ENCODE results near the gene KIF3B. TPM values are rescaled to one million over a fixed set of nuclear protein-coding genes. Genes with fewer than 3 reads are reported as not detected.
A peak's percentile ranks its signal among the peaks of the same experiment; 100 is the strongest.

Gene KIF3B
- total and polyA plus RNA-seq, 2 of the 13 experiments (the other 11 are each of a cell fraction or from before 2014, with no cell fraction given) = 23.6 to 28.8 TPM

DNA sequence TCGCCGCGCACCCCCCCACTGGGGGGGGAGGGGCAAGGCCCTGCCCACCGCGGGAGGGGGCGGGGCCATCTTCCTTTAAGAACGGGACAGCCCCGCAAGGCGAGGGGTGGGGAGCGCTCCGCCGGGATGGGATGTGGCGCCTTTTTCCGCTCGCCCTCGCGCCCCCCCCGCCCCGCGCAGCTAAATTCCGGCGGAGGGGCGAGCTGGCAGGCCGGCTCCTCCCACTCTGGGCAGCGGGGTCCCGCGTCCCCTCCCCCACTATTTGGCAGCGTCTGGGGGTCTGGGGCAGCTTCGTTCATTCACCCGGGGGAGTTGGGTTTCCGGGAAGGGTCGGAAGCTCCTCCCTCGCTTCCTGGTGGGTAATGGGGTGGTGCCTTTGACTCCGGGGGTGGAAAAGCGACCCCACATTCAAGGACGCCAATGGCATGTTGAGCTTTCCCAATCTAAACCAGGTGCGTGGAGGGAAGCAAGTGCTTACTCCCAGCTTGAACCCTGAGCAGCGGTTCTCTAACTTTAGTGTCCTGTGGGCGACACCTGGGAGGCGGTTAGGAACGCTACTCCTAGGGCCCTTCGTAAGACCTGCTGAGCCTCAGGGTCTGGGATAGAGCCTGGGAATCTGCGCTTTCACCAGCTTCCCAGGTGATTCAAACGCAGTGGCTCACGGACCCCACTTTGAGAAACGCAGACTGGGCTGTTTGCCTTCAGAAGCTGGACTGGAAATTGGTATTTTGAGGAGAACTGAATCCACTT lies 81.6 kb downstream of the KIF3B start (continued):
- TF ChIP-seq, protein P1, sequence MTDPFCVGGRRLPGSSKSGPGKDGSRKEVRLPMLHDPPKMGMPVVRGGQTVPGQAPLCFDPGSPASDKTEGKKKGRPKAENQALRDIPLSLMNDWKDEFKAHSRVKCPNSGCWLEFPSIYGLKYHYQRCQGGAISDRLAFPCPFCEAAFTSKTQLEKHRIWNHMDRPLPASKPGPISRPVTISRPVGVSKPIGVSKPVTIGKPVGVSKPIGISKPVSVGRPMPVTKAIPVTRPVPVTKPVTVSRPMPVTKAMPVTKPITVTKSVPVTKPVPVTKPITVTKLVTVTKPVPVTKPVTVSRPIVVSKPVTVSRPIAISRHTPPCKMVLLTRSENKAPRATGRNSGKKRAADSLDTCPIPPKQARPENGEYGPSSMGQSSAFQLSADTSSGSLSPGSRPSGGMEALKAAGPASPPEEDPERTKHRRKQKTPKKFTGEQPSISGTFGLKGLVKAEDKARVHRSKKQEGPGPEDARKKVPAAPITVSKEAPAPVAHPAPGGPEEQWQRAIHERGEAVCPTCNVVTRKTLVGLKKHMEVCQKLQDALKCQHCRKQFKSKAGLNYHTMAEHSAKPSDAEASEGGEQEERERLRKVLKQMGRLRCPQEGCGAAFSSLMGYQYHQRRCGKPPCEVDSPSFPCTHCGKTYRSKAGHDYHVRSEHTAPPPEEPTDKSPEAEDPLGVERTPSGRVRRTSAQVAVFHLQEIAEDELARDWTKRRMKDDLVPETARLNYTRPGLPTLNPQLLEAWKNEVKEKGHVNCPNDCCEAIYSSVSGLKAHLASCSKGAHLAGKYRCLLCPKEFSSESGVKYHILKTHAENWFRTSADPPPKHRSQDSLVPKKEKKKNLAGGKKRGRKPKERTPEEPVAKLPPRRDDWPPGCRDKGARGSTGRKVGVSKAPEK (CRISPR knock-in tag; IDR thresholded peaks at IDR 0.05; ENCODE audit: borderline replicate concordance) = peak; percentile 91; the same call in 1 of the 2 replicates
- TF ChIP-seq ZNF530 (CRISPR knock-in tag; IDR thresholded peaks at IDR 0.05; ENCODE audit: low read depth) (no peak; the same call in 1 of the 2 replicates), SIX1 (CRISPR knock-in tag; IDR thresholded peaks at IDR 0.05; ENCODE audit: borderline replicate concordance) (peak; percentile 26; the same call in 1 of the 2 replicates), SATB2 (CRISPR knock-in tag; IDR thresholded peaks at IDR 0.05) (0 out of 2 replicates have a peak, but pooled peaks have one; percentile 56), DNMT3B (CRISPR knock-in tag; conservative IDR thresholded peaks at IDR 0.05) (no peak), JUN (CRISPR knock-in tag; IDR thresholded peaks at IDR 0.05) (no peak; the same call in 1 of the 2 replicates), TAF15 (IDR thresholded peaks at IDR 0.05; ENCODE audit: low read depth, low read length, poor library complexity, severe bottlenecking) (peak; percentile 88), NR2F1 (CRISPR knock-in tag; IDR thresholded peaks at IDR 0.05) (no peak), ZNF567 (CRISPR knock-in tag; IDR thresholded peaks at IDR 0.05; ENCODE audit: borderline replicate concordance) (peak; percentile 60; the same call in 1 of the 2 replicates), NFIB (CRISPR knock-in tag; IDR thresholded peaks at IDR 0.05; ENCODE audit: borderline replicate concordance) (no peak), HOXA7 (CRISPR knock-in tag; IDR thresholded peaks at IDR 0.05) (peak; percentile 51; the same call in 1 of the 2 replicates), ZNF737 (CRISPR knock-in tag; IDR thresholded peaks at IDR 0.05; ENCODE audit: borderline replicate concordance) (peak; percentile 82; the same call in 1 of the 2 replicates)
- TF ChIP-seq, protein P2, sequence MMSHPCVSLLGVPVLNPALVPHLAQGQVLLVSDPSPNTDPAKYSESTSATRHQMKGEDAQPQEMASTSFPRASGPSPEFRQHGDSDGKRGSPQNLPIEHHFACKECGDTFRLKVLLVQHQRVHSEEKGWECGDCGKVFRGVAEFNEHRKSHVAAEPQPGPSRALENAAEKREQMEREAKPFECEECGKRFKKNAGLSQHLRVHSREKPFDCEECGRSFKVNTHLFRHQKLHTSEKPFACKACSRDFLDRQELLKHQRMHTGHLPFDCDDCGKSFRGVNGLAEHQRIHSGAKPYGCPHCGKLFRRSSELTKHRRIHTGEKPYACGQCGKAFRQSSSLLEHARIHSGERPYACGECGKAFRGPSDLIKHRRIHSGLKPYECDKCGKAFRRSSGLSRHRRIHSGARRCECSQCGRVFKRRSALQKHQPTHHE (CRISPR knock-in tag; IDR thresholded peaks at IDR 0.05; ENCODE audit: borderline replicate concordance) = peak; percentile 94
- TF ChIP-seq, protein P3, sequence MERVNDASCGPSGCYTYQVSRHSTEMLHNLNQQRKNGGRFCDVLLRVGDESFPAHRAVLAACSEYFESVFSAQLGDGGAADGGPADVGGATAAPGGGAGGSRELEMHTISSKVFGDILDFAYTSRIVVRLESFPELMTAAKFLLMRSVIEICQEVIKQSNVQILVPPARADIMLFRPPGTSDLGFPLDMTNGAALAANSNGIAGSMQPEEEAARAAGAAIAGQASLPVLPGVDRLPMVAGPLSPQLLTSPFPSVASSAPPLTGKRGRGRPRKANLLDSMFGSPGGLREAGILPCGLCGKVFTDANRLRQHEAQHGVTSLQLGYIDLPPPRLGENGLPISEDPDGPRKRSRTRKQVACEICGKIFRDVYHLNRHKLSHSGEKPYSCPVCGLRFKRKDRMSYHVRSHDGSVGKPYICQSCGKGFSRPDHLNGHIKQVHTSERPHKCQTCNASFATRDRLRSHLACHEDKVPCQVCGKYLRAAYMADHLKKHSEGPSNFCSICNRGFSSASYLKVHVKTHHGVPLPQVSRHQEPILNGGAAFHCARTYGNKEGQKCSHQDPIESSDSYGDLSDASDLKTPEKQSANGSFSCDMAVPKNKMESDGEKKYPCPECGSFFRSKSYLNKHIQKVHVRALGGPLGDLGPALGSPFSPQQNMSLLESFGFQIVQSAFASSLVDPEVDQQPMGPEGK (CRISPR knock-in tag; IDR thresholded peaks at IDR 0.05) = peak; percentile 99
- TF ChIP-seq, protein P4, sequence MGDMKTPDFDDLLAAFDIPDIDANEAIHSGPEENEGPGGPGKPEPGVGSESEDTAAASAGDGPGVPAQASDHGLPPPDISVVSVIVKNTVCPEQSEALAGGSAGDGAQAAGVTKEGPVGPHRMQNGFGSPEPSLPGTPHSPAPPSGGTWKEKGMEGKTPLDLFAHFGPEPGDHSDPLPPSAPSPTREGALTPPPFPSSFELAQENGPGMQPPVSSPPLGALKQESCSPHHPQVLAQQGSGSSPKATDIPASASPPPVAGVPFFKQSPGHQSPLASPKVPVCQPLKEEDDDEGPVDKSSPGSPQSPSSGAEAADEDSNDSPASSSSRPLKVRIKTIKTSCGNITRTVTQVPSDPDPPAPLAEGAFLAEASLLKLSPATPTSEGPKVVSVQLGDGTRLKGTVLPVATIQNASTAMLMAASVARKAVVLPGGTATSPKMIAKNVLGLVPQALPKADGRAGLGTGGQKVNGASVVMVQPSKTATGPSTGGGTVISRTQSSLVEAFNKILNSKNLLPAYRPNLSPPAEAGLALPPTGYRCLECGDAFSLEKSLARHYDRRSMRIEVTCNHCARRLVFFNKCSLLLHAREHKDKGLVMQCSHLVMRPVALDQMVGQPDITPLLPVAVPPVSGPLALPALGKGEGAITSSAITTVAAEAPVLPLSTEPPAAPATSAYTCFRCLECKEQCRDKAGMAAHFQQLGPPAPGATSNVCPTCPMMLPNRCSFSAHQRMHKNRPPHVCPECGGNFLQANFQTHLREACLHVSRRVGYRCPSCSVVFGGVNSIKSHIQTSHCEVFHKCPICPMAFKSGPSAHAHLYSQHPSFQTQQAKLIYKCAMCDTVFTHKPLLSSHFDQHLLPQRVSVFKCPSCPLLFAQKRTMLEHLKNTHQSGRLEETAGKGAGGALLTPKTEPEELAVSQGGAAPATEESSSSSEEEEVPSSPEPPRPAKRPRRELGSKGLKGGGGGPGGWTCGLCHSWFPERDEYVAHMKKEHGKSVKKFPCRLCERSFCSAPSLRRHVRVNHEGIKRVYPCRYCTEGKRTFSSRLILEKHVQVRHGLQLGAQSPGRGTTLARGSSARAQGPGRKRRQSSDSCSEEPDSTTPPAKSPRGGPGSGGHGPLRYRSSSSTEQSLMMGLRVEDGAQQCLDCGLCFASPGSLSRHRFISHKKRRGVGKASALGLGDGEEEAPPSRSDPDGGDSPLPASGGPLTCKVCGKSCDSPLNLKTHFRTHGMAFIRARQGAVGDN (CRISPR knock-in tag; IDR thresholded peaks at IDR 0.05) = peak; percentile 84
